Parathyroid adenoma (tissue), 2 donors: Measurements from ENCODE around the gene EXD3.

Experiments used
- H2AFZ ChIP-seq: fragments of 300-600 bp; sonication (generic); one replicate; pipeline ENCODE4 v1.7.0; 2017; ENCODE audit warnings: antibody characterized with exemption, mild to moderate bottlenecking
- H3K27ac ChIP-seq: fragments of 300-600 bp; sonication (generic); one replicate; pipeline ENCODE4 v1.7.0; 2017
- H3K27me3 ChIP-seq: fragments of 300-600 bp; sonication (generic); one replicate; pipeline ENCODE4 v1.7.0; 2017; ENCODE audit warnings: low read length; ENCODE audit not compliant: control insufficient read depth, insufficient read depth
- H3K36me3 ChIP-seq: fragments of 300-600 bp; sonication (generic); one replicate; pipeline ENCODE4 v1.7.0; 2017; ENCODE audit warnings: low read length; ENCODE audit not compliant: control insufficient read depth, insufficient read depth
- H3K4me1 ChIP-seq: fragments of 300-600 bp; sonication (generic); one replicate; pipeline ENCODE4 v1.7.0; 2017; ENCODE audit warnings: control low read depth
- H3K4me2 ChIP-seq: fragments of 300-600 bp; sonication (generic); one replicate; pipeline ENCODE4 v1.7.0; 2017; ENCODE audit warnings: low read length
- H3K4me3 ChIP-seq: fragments of 300-600 bp; sonication (generic); one replicate; pipeline ENCODE4 v1.7.0; 2017; ENCODE audit warnings: low read depth, low read length
- H3K79me2 ChIP-seq: fragments of 300-600 bp; sonication (generic); one replicate; pipeline ENCODE4 v1.7.0; 2017; ENCODE audit warnings: control low read depth
- H3K9ac ChIP-seq: fragments of 300-600 bp; sonication (generic); one replicate; pipeline ENCODE4 v1.7.0; 2017; ENCODE audit warnings: mild to moderate bottlenecking
- H3K9me3 ChIP-seq: fragments of 300-600 bp; sonication (generic); one replicate; pipeline ENCODE4 v1.7.0; 2017; ENCODE audit warnings: low read length; ENCODE audit not compliant: control insufficient read depth
- TF ChIP-seq, protein P1 (sequence below): fragments of 300-600 bp; sonication (generic); IDR thresholded peaks from one replicate; pipeline ENCODE4 v1.7.0; 2017; ENCODE audit warnings: antibody characterized with exemption, mild to moderate bottlenecking
- donor health status: primary hyperparathyroidism.

EXD3 gene

DNA sequence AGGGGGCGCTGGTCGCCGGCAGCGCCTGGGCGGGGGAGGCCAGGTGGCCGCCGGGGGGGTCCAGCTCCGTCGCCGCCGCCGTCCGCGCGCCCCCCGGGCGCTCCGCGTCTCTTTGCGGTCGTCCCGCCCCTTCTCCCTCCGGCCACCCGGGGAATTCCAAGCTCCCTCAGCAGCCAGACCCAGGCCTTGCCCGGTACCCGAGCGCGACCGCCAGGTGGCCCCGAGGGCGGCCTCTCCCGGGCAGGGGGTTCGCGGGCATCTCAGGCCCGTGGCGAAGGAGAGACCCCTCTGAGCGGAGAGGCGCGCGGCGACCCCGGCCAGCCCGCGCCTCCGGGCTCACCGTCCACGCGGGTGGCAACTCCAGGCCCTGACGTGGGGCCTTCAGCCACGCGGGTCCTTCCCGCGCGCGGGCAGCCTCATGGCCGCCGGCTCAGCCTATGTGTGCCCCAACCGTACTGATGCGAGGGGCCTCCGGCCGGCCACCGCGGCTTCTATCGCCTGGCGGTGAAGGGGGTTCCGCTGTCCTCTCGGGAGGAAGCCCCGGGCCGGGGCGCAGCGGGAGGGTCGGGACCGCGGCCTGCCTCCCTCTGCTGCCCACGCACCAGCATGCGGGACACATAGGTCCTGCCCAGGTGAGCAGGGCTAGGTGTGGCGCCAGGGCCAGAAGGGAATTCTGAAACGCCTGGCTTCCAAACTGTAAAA, 120.4 kb downstream of the EXD3 start:
- no peak overlapping the region for H3K9ac ChIP-seq

DNA sequence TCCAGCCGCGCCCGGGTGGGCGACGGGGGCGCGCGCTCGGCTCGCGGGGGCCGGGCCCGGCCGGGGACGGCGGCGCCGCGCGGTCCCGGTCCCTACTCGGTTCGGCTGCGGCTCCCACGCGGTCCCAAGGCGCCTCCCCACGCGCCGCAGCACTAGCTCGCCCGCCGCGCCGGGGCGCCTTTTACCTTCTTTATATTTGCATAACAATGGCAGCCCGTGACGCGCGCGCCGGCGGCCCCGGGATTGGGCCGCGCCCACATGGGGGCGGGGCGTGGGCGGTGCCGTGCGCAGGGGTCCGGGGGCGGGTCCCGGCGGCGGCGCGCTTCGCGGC, 120.9 kb downstream of the EXD3 start, which contains the start of gene NRARP:
Gene NRARP (minus strand): TSS at position 154 of the 331 bp plus-strand sequence. CDS start 343 bp downstream, outside the sequence.
- Histone ChIP-seq H3K36me3 (no peaks in the 10 kb centered on the region), H3K4me3 (peak within 1 kb of the TSS; percentile 37)

More for the DNA sequence above, 120.4 kb downstream of the EXD3 start:
- Histone ChIP-seq H3K9me3 (no peaks in the 10 kb centered on the region), H3K36me3 (no peaks in the 10 kb centered on the region), H3K4me1 (no peaks in the 10 kb centered on the region), H3K4me2 (peak overlapping the region; percentile 44), H3K79me2 (no peaks in the 10 kb centered on the region), H3K27ac (peak overlapping the region; percentile 32), H3K27me3 (no peaks in the 10 kb centered on the region), H3K4me3 (peak overlapping the region; percentile 37), H2AFZ (no peak overlapping the region)
- TF ChIP-seq, protein P1, sequence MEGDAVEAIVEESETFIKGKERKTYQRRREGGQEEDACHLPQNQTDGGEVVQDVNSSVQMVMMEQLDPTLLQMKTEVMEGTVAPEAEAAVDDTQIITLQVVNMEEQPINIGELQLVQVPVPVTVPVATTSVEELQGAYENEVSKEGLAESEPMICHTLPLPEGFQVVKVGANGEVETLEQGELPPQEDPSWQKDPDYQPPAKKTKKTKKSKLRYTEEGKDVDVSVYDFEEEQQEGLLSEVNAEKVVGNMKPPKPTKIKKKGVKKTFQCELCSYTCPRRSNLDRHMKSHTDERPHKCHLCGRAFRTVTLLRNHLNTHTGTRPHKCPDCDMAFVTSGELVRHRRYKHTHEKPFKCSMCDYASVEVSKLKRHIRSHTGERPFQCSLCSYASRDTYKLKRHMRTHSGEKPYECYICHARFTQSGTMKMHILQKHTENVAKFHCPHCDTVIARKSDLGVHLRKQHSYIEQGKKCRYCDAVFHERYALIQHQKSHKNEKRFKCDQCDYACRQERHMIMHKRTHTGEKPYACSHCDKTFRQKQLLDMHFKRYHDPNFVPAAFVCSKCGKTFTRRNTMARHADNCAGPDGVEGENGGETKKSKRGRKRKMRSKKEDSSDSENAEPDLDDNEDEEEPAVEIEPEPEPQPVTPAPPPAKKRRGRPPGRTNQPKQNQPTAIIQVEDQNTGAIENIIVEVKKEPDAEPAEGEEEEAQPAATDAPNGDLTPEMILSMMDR: no peak

GRCh38 chr9:137301081-137301947, 121.6 kb downstream of the EXD3 start:
- Histone ChIP-seq H3K36me3 (no peaks in the 10 kb centered on the region), H3K27ac (no peak overlapping the region), H3K4me1 (no peaks in the 10 kb centered on the region), H2AFZ (peak overlapping the region; percentile 42), H3K9me3 (no peaks in the 10 kb centered on the region), H3K27me3 (no peaks in the 10 kb centered on the region), H3K4me3 (peak overlapping the region; percentile 37), H3K9ac (no peak overlapping the region), H3K79me2 (no peaks in the 10 kb centered on the region), H3K4me2 (peak overlapping the region; percentile 68)
- TF ChIP-seq, protein P1: no peak

More for the DNA sequence above, 120.9 kb downstream of the EXD3 start, which contains the start of gene NRARP:
- H3K9ac ChIP-seq: no peak within 1 kb of the TSS
- TF ChIP-seq, protein P1: no peak
- H3K27ac ChIP-seq: peak within 1 kb of the TSS; percentile 32
- peak within 1 kb of the TSS; percentile 68 for H3K4me2 ChIP-seq
- H2AFZ ChIP-seq: peak within 1 kb of the TSS; percentile 42
- no peaks in the 10 kb centered on the region for H3K79me2 ChIP-seq
- H3K4me1 ChIP-seq: no peaks in the 10 kb centered on the region
- H3K9me3 ChIP-seq: no peaks in the 10 kb centered on the region
- H3K27me3 ChIP-seq: no peaks in the 10 kb centered on the region

DNA sequence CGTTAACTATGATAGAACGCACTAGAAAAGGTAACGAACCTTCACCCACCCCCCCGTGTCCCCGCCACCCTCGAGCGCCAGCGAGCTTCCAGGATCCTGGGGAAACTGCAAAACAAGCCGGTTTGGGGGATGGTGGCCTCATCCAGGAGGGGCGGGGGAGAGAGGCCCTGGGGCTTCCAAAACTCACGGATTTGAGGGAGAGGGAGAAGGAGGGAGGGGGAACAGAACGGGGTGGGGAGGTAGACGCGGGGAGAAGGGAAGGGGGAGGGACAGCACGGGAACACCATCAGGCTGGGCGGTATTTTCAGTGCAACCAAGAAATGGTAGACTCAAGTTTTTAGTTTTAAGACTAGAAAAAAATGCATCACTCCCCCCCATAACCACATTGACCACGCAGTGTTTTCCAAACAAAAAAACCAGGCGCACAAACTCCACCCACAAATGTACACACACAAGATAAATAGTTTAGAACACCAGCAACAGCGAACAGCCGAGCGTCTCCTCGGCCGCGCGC, 122.3 kb downstream of the EXD3 start:
- Histone ChIP-seq H3K4me1 (no peaks in the 10 kb centered on the region), H3K27ac (no peak overlapping the region), H3K79me2 (no peaks in the 10 kb centered on the region), H3K4me3 (peak overlapping the region; percentile 37), H3K9me3 (no peaks in the 10 kb centered on the region), H3K4me2 (peak overlapping the region; percentile 64), H3K36me3 (no peaks in the 10 kb centered on the region), H3K27me3 (no peaks in the 10 kb centered on the region), H2AFZ (no peak overlapping the region), H3K9ac (no peak overlapping the region)
- TF ChIP-seq, protein P1: no peak
